Calu3 (cell line): ENCODE data around the gene NEURL1. TPM values are rescaled to one million over a fixed set of nuclear protein-coding genes. Genes with fewer than 3 reads are reported as not detected.

Experiments used
- BruUV-seq: library from RNA; stranded (reverse); fragments of 400-500 nt; replicated peaks from 2 replicates; lab custom pipeline; 2021; lab: Mats Ljungman, UMichigan
- CTCF ChIA-PET: fragments of 300-600 bp; sonication (Branson Sonifier 250); formaldehyde crosslinking; loops from one replicate; lab custom pipeline; 2022; ENCODE audit warnings: antibody characterized with exemption; lab: Charles Lee
- DNase-seq: peaks from one replicate; pipeline ENCODE4 v3.0.0; 2022
- H3K27ac Mint-ChIP-seq: one replicate; pipeline ENCODE4 v1.8.0; 2022; ENCODE audit warnings: mixed read lengths; ENCODE audit not compliant: unreplicated experiment
- H3K27me3 Mint-ChIP-seq: one replicate; pipeline ENCODE4 v1.8.0; 2022; ENCODE audit warnings: mixed read lengths; ENCODE audit not compliant: unreplicated experiment
- H3K36me3 Mint-ChIP-seq: one replicate; pipeline ENCODE4 v1.8.0; 2022; ENCODE audit warnings: mild to moderate bottlenecking, moderate library complexity, mixed read lengths; ENCODE audit not compliant: insufficient read depth, unreplicated experiment
- H3K4me1 Mint-ChIP-seq: one replicate; pipeline ENCODE4 v1.8.0; 2022; ENCODE audit warnings: mild to moderate bottlenecking, low read depth, mixed read lengths; ENCODE audit not compliant: unreplicated experiment
- H3K4me3 Mint-ChIP-seq: one replicate; pipeline ENCODE4 v1.8.0; 2022; ENCODE audit warnings: mild to moderate bottlenecking, low read depth, moderate library complexity, mixed read lengths; ENCODE audit not compliant: unreplicated experiment
- H3K9me3 Mint-ChIP-seq: one replicate; pipeline ENCODE4 v1.8.0; 2022; ENCODE audit warnings: low read depth, mixed read lengths; ENCODE audit not compliant: unreplicated experiment
- CTCF ChIP-seq: fragments of 200-600 bp; IDR thresholded peaks from one replicate; pipeline ENCODE4 v1.8.0; 2022; ENCODE audit warnings: antibody characterized with exemption; ENCODE audit not compliant: unreplicated experiment
- intact Hi-C: fragments of 100-400 bp; cut with micrococcal nuclease; formaldehyde crosslinking; loops from one replicate; pipeline ENCODE4 v1.10.0; 2022; ENCODE audit not compliant: unreplicated experiment
- total RNA-seq: library from RNA; stranded (reverse); gene quantifications from 2 replicates; pipeline ENCODE4 v1.2.3, GENCODE V29; 2022

NEURL1 gene
- total RNA-seq, 1 experiment from 2014 or later, result not detected

- Mint-ChIP-seq H3K27ac (no peak overlapping the region), H3K9me3 (no peaks in the 10 kb centered on the region), H3K36me3 (no peaks in the 10 kb centered on the region), H3K4me3 (no peak overlapping the region), H3K4me1 (peaks cover 9% of the 10 kb centered on the region), H3K27me3 (no peaks in the 10 kb centered on the region)
- CTCF ChIA-PET, result no interaction called here
- DNase-seq, result no peak
- intact Hi-C loops, result no loop called here
- BruUV-seq, result no TSS peak
- TF ChIP-seq CTCF, result no peak
Measured at GRCh38 chr10:103600325-103600724, 106.8 kb downstream of the NEURL1 start.

GRCh38 chr10:103600956-103601569 lies 107.6 kb downstream of the NEURL1 start:
- CTCF ChIA-PET, result interaction anchor here (1.0 kb wide), 1 partner anchor 19 kb away, joined by 3 read pairs; no protein-coding TSS in a partner anchor
- no TSS peak for BruUV-seq
- intact Hi-C loops, result no loop called here
- DNase-seq, result no peak
- no peak for TF ChIP-seq CTCF
- Mint-ChIP-seq H3K4me3 (no peak overlapping the region), H3K27me3 (no peaks in the 10 kb centered on the region), H3K27ac (no peak overlapping the region), H3K9me3 (no peaks in the 10 kb centered on the region), H3K36me3 (no peaks in the 10 kb centered on the region), H3K4me1 (peaks cover 9% of the 10 kb centered on the region)

- intact Hi-C loops, result no loop called here
- CTCF ChIA-PET, result no interaction called here
- BruUV-seq, result no TSS peak
- H3K4me3 Mint-ChIP-seq, result no peak overlapping the region
- H3K9me3 Mint-ChIP-seq, result no peaks in the 10 kb centered on the region
- H3K27ac Mint-ChIP-seq, result no peak overlapping the region
- DNase-seq, result no peak
- TF ChIP-seq CTCF, result no peak
- peaks cover 9% of the 10 kb centered on the region for H3K4me1 Mint-ChIP-seq
- H3K27me3 Mint-ChIP-seq, result no peaks in the 10 kb centered on the region
- no peaks in the 10 kb centered on the region for H3K36me3 Mint-ChIP-seq
Measured at GRCh38 chr10:103602028-103602851, 108.7 kb downstream of the NEURL1 start.

GRCh38 chr10:103602852-103603155 lies 109.3 kb downstream of the NEURL1 start:
- no peak overlapping the region for H3K4me3 Mint-ChIP-seq
- no peak for DNase-seq
- BruUV-seq, result no TSS peak

More at GRCh38 chr10:103602852-103603155, 109.3 kb downstream of the NEURL1 start:
- no peaks in the 10 kb centered on the region for H3K36me3 Mint-ChIP-seq
- no peaks in the 10 kb centered on the region for H3K27me3 Mint-ChIP-seq
- no peak for TF ChIP-seq CTCF
- intact Hi-C loops, result no loop called here
- peaks cover 9% of the 10 kb centered on the region for H3K4me1 Mint-ChIP-seq
- CTCF ChIA-PET, result no interaction called here
- no peak overlapping the region for H3K27ac Mint-ChIP-seq
- no peaks in the 10 kb centered on the region for H3K9me3 Mint-ChIP-seq
